HepG2 (cell line): ENCODE results near the gene HPCAL1. TPM values are rescaled to one million over a fixed set of nuclear protein-coding genes. Genes with fewer than 3 reads are reported as not detected.

Experiments used
- ARID3A ChIP-seq: IDR thresholded peaks from 2 replicates; pipeline ENCODE4 v1.6.1; 2012; ENCODE audit warnings: low read depth, low read length, improper control_type of control experiment
- EEA1 ChIP-seq: sonication (generic); formaldehyde crosslinking; IDR thresholded peaks from 2 replicates; pipeline ENCODE4 v1.5.1; 2020; ENCODE audit warnings: mild to moderate bottlenecking, missing genetic modification reagents, borderline replicate concordance
- ETV5 ChIP-seq: IDR thresholded peaks from 2 replicates; pipeline ENCODE4 v1.6.1; 2018; ENCODE audit warnings: missing biosample characterization, missing genetic modification reagents, inconsistent platforms, borderline replicate concordance
- FOSL2 ChIP-seq: sonication (generic); formaldehyde crosslinking; IDR thresholded peaks from 2 replicates; pipeline ENCODE4 v1.4.0; 2020; ENCODE audit warnings: missing genetic modification reagents
- JARID2 ChIP-seq: sonication (generic); formaldehyde crosslinking; IDR thresholded peaks from 2 replicates; pipeline ENCODE4 v1.8.1; 2023; ENCODE audit warnings: missing genetic modification reagents, inconsistent platforms; ENCODE audit not compliant: insufficient replicate concordance
- NCOA2 ChIP-seq: sonication (generic); formaldehyde crosslinking; IDR thresholded peaks from 2 replicates; pipeline ENCODE4 v1.8.0; 2022; ENCODE audit warnings: inconsistent platforms
- RARA ChIP-seq: IDR thresholded peaks from 2 replicates; pipeline ENCODE4 v1.6.1; 2016; ENCODE audit warnings: missing genetic modification reagents, missing compliant biosample characterization
- RELA ChIP-seq: sonication (generic); formaldehyde crosslinking; IDR thresholded peaks from 2 replicates; pipeline ENCODE4 v1.4.0; 2020; ENCODE audit warnings: missing genetic modification reagents
- SNAI1 ChIP-seq: sonication (generic); formaldehyde crosslinking; IDR thresholded peaks from 2 replicates; pipeline ENCODE4 v1.5.0; 2020; ENCODE audit warnings: mild to moderate bottlenecking, missing genetic modification reagents, borderline replicate concordance
- SOX5 ChIP-seq: IDR thresholded peaks from 2 replicates; pipeline ENCODE4 v1.6.1; 2016; ENCODE audit warnings: borderline replicate concordance
- TMF1 ChIP-seq: sonication (generic); formaldehyde crosslinking; IDR thresholded peaks from 2 replicates; pipeline ENCODE4 v1.8.1; 2022; ENCODE audit warnings: low read depth, missing genetic modification reagents
- ZBED4 ChIP-seq: sonication (generic); formaldehyde crosslinking; IDR thresholded peaks from 2 replicates; pipeline ENCODE4 v1.4.0; 2020; ENCODE audit warnings: missing genetic modification reagents, borderline replicate concordance
- ZC3H4 ChIP-seq: sonication (generic); formaldehyde crosslinking; IDR thresholded peaks from 2 replicates; pipeline ENCODE4 v1.4.0; 2020; ENCODE audit warnings: missing genetic modification reagents, borderline replicate concordance
- ZIK1 ChIP-seq: sonication (generic); formaldehyde crosslinking; IDR thresholded peaks from 2 replicates; pipeline ENCODE4 v1.5.0; 2020; ENCODE audit warnings: mild to moderate bottlenecking, low read depth, missing genetic modification reagents, borderline replicate concordance
- ZNF10 ChIP-seq: sonication (generic); formaldehyde crosslinking; IDR thresholded peaks from 2 replicates; pipeline ENCODE4 v1.4.0; 2020; ENCODE audit warnings: mild to moderate bottlenecking, low read depth, missing genetic modification reagents, borderline replicate concordance
- ZNF12 ChIP-seq: sonication (generic); formaldehyde crosslinking; IDR thresholded peaks from 2 replicates; pipeline ENCODE4 v1.5.0; 2020; ENCODE audit warnings: missing genetic modification reagents
- ZNF513 ChIP-seq: sonication (generic); formaldehyde crosslinking; conservative IDR thresholded peaks from 2 replicates; pipeline ENCODE4 v1.5.0; 2020; ENCODE audit warnings: missing genetic modification reagents
- ZNF605 ChIP-seq: sonication (generic); formaldehyde crosslinking; IDR thresholded peaks from 2 replicates; pipeline ENCODE4 v1.8.0; 2022; ENCODE audit warnings: mild to moderate bottlenecking, missing genetic modification reagents
- ZNF614 ChIP-seq: IDR thresholded peaks from 2 replicates; pipeline ENCODE4 v1.6.1; 2018; ENCODE audit warnings: missing biosample characterization, missing genetic modification reagents, inconsistent platforms, borderline replicate concordance
- polyA plus RNA-seq, 8 experiments: library from polyadenylated mRNA; depleted of rRNA in 3 of 8; stranded (reverse) in 7 of 8; unstranded in 1 of 8; fragments of >200 nt; fragmentation: Illumina TruSeq in 4 of 8; extraction: Trizol in 4 of 8; gene quantifications; 2 replicates each; pipeline versions ENCODE4 v1.2.1 to v1.2.3, GENCODE V29; 2011 to 2016; ENCODE audit warnings: low read depth in 4 of 8, missing spikeins in 1 of 8, mixed read lengths in 1 of 8; ENCODE audit not compliant: insufficient read depth in 1 of 8
- total RNA-seq, 5 experiments: library from RNA; depleted of rRNA; stranded (reverse); fragments of >200 nt; fragmentation: Illumina TruSeq; extraction: Trizol; gene quantifications; 2 replicates each; pipeline ENCODE4 v1.2.3, GENCODE V29; 2016; ENCODE audit warnings: low read depth in 1 of 5
- TF ChIP-seq, protein P1 (sequence below): sonication (generic); formaldehyde crosslinking; IDR thresholded peaks from 2 replicates; pipeline ENCODE4 v1.4.0; 2020; ENCODE audit warnings: missing genetic modification reagents, borderline replicate concordance

Gene HPCAL1
- total and polyA plus RNA-seq, 2 of the 13 experiments (the other 11 are each of a cell fraction or from before 2014, with no cell fraction given), result 29.5 to 29.9 TPM

- TF ChIP-seq ZNF10 (CRISPR knock-in tag) (no peak), FOSL2 (CRISPR knock-in tag) (peak; percentile 47; the same call in 1 of the 2 replicates), ZNF614 (CRISPR knock-in tag) (peak; percentile 87; the same call in 1 of the 2 replicates), ZNF605 (CRISPR knock-in tag) (0 out of 2 replicates have a peak, but pooled peaks have one; percentile 5), ETV5 (CRISPR knock-in tag) (peak; percentile 52), ZBED4 (peak; percentile 86; the same call in 1 of the 2 replicates), ZC3H4 (CRISPR knock-in tag) (no peak), TMF1 (CRISPR knock-in tag) (no peak; the same call in 1 of the 2 replicates), RARA (CRISPR knock-in tag) (peak; percentile 45), ZNF12 (no peak), NCOA2 (peak; percentile 36; the same call in 1 of the 2 replicates), SOX5 (0 out of 2 replicates have a peak, but pooled peaks have one; percentile 23), RELA (0 out of 2 replicates have a peak, but pooled peaks have one; percentile 55), SNAI1 (no peak), ZNF513 (CRISPR knock-in tag) (no peak), EEA1 (CRISPR knock-in tag) (no peak), ZIK1 (CRISPR knock-in tag) (no peak), ARID3A (no peak), JARID2 (CRISPR knock-in tag) (peak; percentile 40)
- TF ChIP-seq, protein P1, sequence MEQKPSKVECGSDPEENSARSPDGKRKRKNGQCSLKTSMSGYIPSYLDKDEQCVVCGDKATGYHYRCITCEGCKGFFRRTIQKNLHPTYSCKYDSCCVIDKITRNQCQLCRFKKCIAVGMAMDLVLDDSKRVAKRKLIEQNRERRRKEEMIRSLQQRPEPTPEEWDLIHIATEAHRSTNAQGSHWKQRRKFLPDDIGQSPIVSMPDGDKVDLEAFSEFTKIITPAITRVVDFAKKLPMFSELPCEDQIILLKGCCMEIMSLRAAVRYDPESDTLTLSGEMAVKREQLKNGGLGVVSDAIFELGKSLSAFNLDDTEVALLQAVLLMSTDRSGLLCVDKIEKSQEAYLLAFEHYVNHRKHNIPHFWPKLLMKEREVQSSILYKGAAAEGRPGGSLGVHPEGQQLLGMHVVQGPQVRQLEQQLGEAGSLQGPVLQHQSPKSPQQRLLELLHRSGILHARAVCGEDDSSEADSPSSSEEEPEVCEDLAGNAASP (CRISPR knock-in tag), result peak; percentile 78; the same call in 1 of the 2 replicates
These were observed 132.4 kb downstream of the HPCAL1 start (continued) for GRCh38 chr2:10434886-10435819.
